Neuronal stem cell (in vitro differentiated cells): Measurements from ENCODE around the gene STARD10.

Experiments used
- DNase-seq: peaks from one replicate; pipeline ENCODE4 v3.0.0-alpha.2; 2013; ENCODE audit warnings: low spot score
- H2AFZ ChIP-seq: one replicate; pipeline ENCODE4 v1.6.1; 2013; ENCODE audit warnings: mild to moderate bottlenecking, low read length, inconsistent platforms
- H2AK5ac ChIP-seq: 2 replicates; pipeline ENCODE4 v1.6.1; 2013; ENCODE audit warnings: low read depth, mild to moderate bottlenecking, inconsistent platforms, low read length, moderate library complexity, mixed read lengths
- H2BK120ac ChIP-seq: 2 replicates; pipeline ENCODE4 v1.6.1; 2013; ENCODE audit warnings: low read depth, mild to moderate bottlenecking, inconsistent platforms, low read length, moderate library complexity, mixed read lengths
- H2BK12ac ChIP-seq: one replicate; pipeline ENCODE4 v1.6.1; 2013; ENCODE audit warnings: low read length, inconsistent platforms
- H2BK15ac ChIP-seq: 2 replicates; pipeline ENCODE4 v1.6.1; 2013; ENCODE audit warnings: mild to moderate bottlenecking, low read length, inconsistent platforms, mixed read lengths
- H2BK5ac ChIP-seq: one replicate; pipeline ENCODE4 v1.6.1; 2013; ENCODE audit warnings: inconsistent platforms, mild to moderate bottlenecking, low read length, moderate library complexity
- H3K14ac ChIP-seq: one replicate; pipeline ENCODE4 v1.6.1; 2013; ENCODE audit warnings: low read length, inconsistent platforms
- H3K18ac ChIP-seq: 2 replicates; pipeline ENCODE4 v1.6.1; 2013; ENCODE audit warnings: low read length, inconsistent platforms
- H3K23ac ChIP-seq: 2 replicates; pipeline ENCODE4 v1.6.1; 2013; ENCODE audit warnings: low read depth, mild to moderate bottlenecking, mixed read lengths, low read length, inconsistent platforms; ENCODE audit not compliant: poor library complexity
- H3K27ac ChIP-seq: replicated peaks from 3 replicates; pipeline ENCODE4 v1.5.1; 2013; ENCODE audit warnings: low read length, inconsistent platforms
- H3K27me3 ChIP-seq, 3 experiments: 2 replicates each; pipeline ENCODE4 v1.6.1; 2013; ENCODE audit warnings: low read length in 3 of 3, mild to moderate bottlenecking in 2 of 3, inconsistent platforms in 1 of 3, low read depth in 1 of 3, mixed read lengths in 1 of 3, moderate library complexity in 1 of 3; ENCODE audit not compliant: control insufficient read depth in 3 of 3, insufficient read depth in 3 of 3
- H3K36me3 ChIP-seq, 2 donors: replicated peaks in 1 of 2; 2 replicates each; pipeline ENCODE4 v1.6.1; 2013; ENCODE audit warnings: low read length in 2 of 2; ENCODE audit not compliant: control insufficient read depth in 2 of 2, insufficient read depth in 2 of 2
- H3K4ac ChIP-seq: 2 replicates; pipeline ENCODE4 v1.6.1; 2013; ENCODE audit warnings: inconsistent platforms, mild to moderate bottlenecking, low read length, moderate library complexity
- H3K4me1 ChIP-seq, 2 donors: 1 replicate in 1 of 2; 2 replicates in 1 of 2; pipeline ENCODE4 v1.6.1; 2013; ENCODE audit warnings: low read length in 2 of 2, low read depth in 1 of 2; ENCODE audit not compliant: control insufficient read depth in 2 of 2, insufficient read depth in 1 of 2
- H3K4me2 ChIP-seq: one replicate; pipeline ENCODE4 v1.6.1; 2013; ENCODE audit warnings: mild to moderate bottlenecking, low read length, inconsistent platforms; ENCODE audit not compliant: insufficient read depth, poor library complexity, severe bottlenecking
- H3K4me3 ChIP-seq, 2 donors: 2 replicates each; pipeline ENCODE4 v1.5.1; 2013; ENCODE audit warnings: low read length in 2 of 2, mild to moderate bottlenecking in 2 of 2, inconsistent platforms in 1 of 2, moderate library complexity in 1 of 2
- H3K79me1 ChIP-seq: one replicate; pipeline ENCODE4 v1.6.1; 2013; ENCODE audit warnings: low read depth, mild to moderate bottlenecking, inconsistent platforms, low read length, moderate library complexity
- H3K9ac ChIP-seq: one replicate; pipeline ENCODE4 v1.6.1; 2013; ENCODE audit warnings: mild to moderate bottlenecking, low read depth, low read length, inconsistent platforms; ENCODE audit not compliant: poor library complexity
- H3K9me3 ChIP-seq, 2 donors: replicated peaks in 1 of 2; 2 replicates each; pipeline versions ENCODE3 to v1.6.1; 2013; ENCODE audit warnings: low read length in 2 of 2, mild to moderate bottlenecking in 2 of 2, inconsistent platforms in 1 of 2, low read depth in 1 of 2, mixed read lengths in 1 of 2, moderate library complexity in 1 of 2; ENCODE audit not compliant: control insufficient read depth in 2 of 2, insufficient read depth in 1 of 2
- H4K8ac ChIP-seq: one replicate; pipeline ENCODE4 v1.6.1; 2013; ENCODE audit warnings: low read depth, mild to moderate bottlenecking, inconsistent platforms, low read length, moderate library complexity
- H4K91ac ChIP-seq: one replicate; pipeline ENCODE4 v1.6.1; 2013; ENCODE audit warnings: low read length, low read depth, mild to moderate bottlenecking, inconsistent platforms; ENCODE audit not compliant: poor library complexity
- WGBS, 2 donors: extraction: QIAGEN DNeasy Blood & Tissue Kit; methylation state at CpG; one replicate each; pipeline ENCODE4 v1.1.7; 2013; ENCODE audit warnings: missing lambda C conversion rate in 2 of 2, mixed read lengths in 1 of 2; ENCODE audit not compliant: insufficient read length in 2 of 2, insufficient replicate concordance in 1 of 2; ENCODE audit errors: extremely low coverage in 2 of 2; 5-methylcytosine and 5-hydroxymethylcytosine counted together

Gene STARD10

GRCh38 chr11:72712168-72712751 is 81.6 kb downstream of the STARD10 start:
- Histone ChIP-seq H3K4me2 (peak overlapping the region; percentile 26), H2BK15ac (peak overlapping the region; percentile 73), H3K27me3 (no peaks in the 10 kb centered on the region), H3K9me3 (no peaks in the 10 kb centered on the region), H3K36me3 (peaks cover 2 to 16% of the 10 kb centered on the region in 2 donors), H3K14ac (peak overlapping the region; percentile 63), H3K79me1 (peaks cover 1% of the 10 kb centered on the region), H2BK120ac (peak overlapping the region; percentile 87), H3K9ac (peak overlapping the region; percentile 55), H3K27ac (peak overlapping the region; percentile 28), H2BK12ac (peak overlapping the region; percentile 78), H3K4me1 (peaks cover 25 to 26% of the 10 kb centered on the region in 2 donors), H4K91ac (no peak overlapping the region), H2BK5ac (peak overlapping the region; percentile 68), H3K4me3 (no peak overlapping the region), H3K18ac (peak overlapping the region; percentile 96), H2AK5ac (peak overlapping the region; percentile 78), H2AFZ (peak overlapping the region; percentile 70), H3K4ac (peak overlapping the region; percentile 55), H3K23ac (no peak overlapping the region), H4K8ac (no peak overlapping the region)
- WGBS, 2 donors, result no CpG with 5 or more reads among the region's 26 CpGs
- DNase-seq, result no peak

- Histone ChIP-seq H3K79me1 (peaks cover 1% of the 10 kb centered on the region), H3K4me1 (peaks cover 17 to 36% of the 10 kb centered on the region in 2 donors), H3K27me3 (no peaks in the 10 kb centered on the region), H3K27ac (no peak overlapping the region), H3K4ac (peak overlapping the region; percentile 32), H3K4me3 (no peak overlapping the region), H4K91ac (no peak overlapping the region), H3K36me3 (peaks cover 2 to 17% of the 10 kb centered on the region in 2 donors), H3K14ac (no peak overlapping the region), H2AK5ac (peak overlapping the region; percentile 78), H3K18ac (no peak overlapping the region), H2BK12ac (no peak overlapping the region), H3K9ac (no peak overlapping the region), H3K9me3 (no peaks in the 10 kb centered on the region), H2BK120ac (no peak overlapping the region), H2AFZ (no peak overlapping the region), H3K23ac (no peak overlapping the region), H2BK15ac (no peak overlapping the region), H4K8ac (no peak overlapping the region), H3K4me2 (no peak overlapping the region), H2BK5ac (no peak overlapping the region)
- WGBS, 2 donors, result no CpG with 5 or more reads among the region's 9 CpGs
- no peak for DNase-seq
These were observed 82.7 kb downstream of the STARD10 start for GRCh38 chr11:72711141-72711540.

GRCh38 chr11:72710278-72710677 is 83.6 kb downstream of the STARD10 start:
- peak overlapping the region; percentile 82 for H3K18ac ChIP-seq
- peaks cover 1% of the 10 kb centered on the region for H3K79me1 ChIP-seq
- no peak overlapping the region for H4K8ac ChIP-seq
- H2AK5ac ChIP-seq, result peak overlapping the region; percentile 5
- no peak overlapping the region for H4K91ac ChIP-seq
- peak overlapping the region; percentile 55 for H3K9ac ChIP-seq
- no peak overlapping the region for H3K4ac ChIP-seq
- no peak overlapping the region for H3K4me2 ChIP-seq
- H3K36me3 ChIP-seq, result peaks cover 2 to 17% of the 10 kb centered on the region in 2 donors
- no peak for DNase-seq
- H3K9me3 ChIP-seq, result no peaks in the 10 kb centered on the region
- H3K14ac ChIP-seq, result no peak overlapping the region
- H2BK12ac ChIP-seq, result no peak overlapping the region
- H2AFZ ChIP-seq, result no peak overlapping the region
- no peak overlapping the region for H3K4me3 ChIP-seq
- no CpG with 5 or more reads among the region's 11 CpGs for WGBS, 2 donors
- H3K27me3 ChIP-seq, result no peaks in the 10 kb centered on the region
- H3K4me1 ChIP-seq, result peaks cover 16 to 42% of the 10 kb centered on the region in 2 donors
- H2BK15ac ChIP-seq, result peak overlapping the region; percentile 56
- H3K23ac ChIP-seq, result no peak overlapping the region
- no peak overlapping the region for H2BK120ac ChIP-seq
- H3K27ac ChIP-seq, result no peak overlapping the region
- no peak overlapping the region for H2BK5ac ChIP-seq

DNA sequence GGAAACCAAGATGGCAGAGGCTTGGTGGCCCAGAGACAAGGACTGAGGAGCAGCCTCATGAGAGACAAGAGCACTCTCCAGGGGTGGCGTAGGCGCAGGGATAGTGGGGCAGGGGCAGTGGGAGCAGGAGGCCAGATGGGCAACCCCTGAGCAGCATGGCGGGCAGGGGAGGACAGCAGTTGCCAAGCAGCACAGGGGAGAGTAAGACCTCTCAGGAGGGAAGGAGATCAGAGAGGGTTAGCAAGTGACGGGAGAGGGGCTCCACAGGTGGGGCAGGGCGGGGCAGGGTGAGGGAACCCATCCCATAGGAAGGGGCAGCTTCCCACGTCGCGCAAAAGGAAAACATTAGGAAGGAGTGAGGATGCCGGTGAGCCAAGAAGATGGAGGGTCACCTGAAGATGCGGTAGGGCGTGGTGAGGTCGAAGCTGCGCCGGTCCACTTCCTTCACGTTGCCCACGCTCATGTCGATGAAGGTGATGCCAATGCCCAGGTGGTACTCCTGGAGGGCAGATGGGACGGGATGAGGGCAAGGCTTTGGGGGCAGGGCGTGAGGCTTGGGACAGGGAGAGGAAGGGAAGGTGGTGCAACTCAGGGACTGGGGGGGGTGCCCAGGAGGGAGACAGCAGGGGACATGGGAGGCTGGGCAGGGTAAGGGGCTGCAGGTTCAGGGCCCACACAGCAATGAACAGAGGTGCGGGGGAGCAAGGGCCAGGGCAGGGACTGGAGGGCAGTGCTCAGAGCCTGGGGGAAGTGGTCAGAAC is 84.2 kb downstream of the STARD10 start:
- peak overlapping the region; percentile 57 for H2AK5ac ChIP-seq
- peak overlapping the region; percentile 56 for H2BK15ac ChIP-seq
- WGBS, 2 donors, result no CpG with 5 or more reads among the region's 20 CpGs
- peak overlapping the region; percentile 25 for H2BK5ac ChIP-seq
- H3K4me3 ChIP-seq, result no peak overlapping the region
- H4K8ac ChIP-seq, result no peak overlapping the region
- peak overlapping the region; percentile 36 for H3K9ac ChIP-seq
- no peak for DNase-seq
- H2BK12ac ChIP-seq, result peak overlapping the region; percentile 6
- H2AFZ ChIP-seq, result no peak overlapping the region
- H3K27ac ChIP-seq, result no peak overlapping the region
- H4K91ac ChIP-seq, result peak overlapping the region; percentile 60
- H3K27me3 ChIP-seq, result no peaks in the 10 kb centered on the region
- H3K23ac ChIP-seq, result peak overlapping the region; percentile 39
- peak overlapping the region; percentile 53 for H2BK120ac ChIP-seq
- peaks cover 2 to 17% of the 10 kb centered on the region in 2 donors for H3K36me3 ChIP-seq
- H3K14ac ChIP-seq, result no peak overlapping the region
- H3K18ac ChIP-seq, result peak overlapping the region; percentile 82
- H3K9me3 ChIP-seq, result no peaks in the 10 kb centered on the region
- H3K4ac ChIP-seq, result no peak overlapping the region
- H3K4me2 ChIP-seq, result no peak overlapping the region
- H3K4me1 ChIP-seq, result peaks cover 16 to 48% of the 10 kb centered on the region in 2 donors
- H3K79me1 ChIP-seq, result peaks cover 1% of the 10 kb centered on the region
